Smooth muscle cell (in vitro differentiated cells): ENCODE data around the gene MRPL17. TPM values are rescaled to one million over a fixed set of nuclear protein-coding genes. Genes with fewer than 3 reads are reported as not detected.
A peak's percentile ranks its signal among the peaks of the same experiment; 100 is the strongest.

Experiments
- DNase-seq: peaks from one replicate; lab custom pipeline; 2025; ENCODE audit not compliant: unreplicated experiment; lab: John Stamatoyannopoulos, UW
- H2AFZ ChIP-seq: fragments of 200-600 bp; sonication (generic); 2 replicates; pipeline ENCODE4 v1.6.0; 2016; ENCODE audit warnings: antibody characterized with exemption, low read depth, mild to moderate bottlenecking
- H3F3A ChIP-seq: fragments of 200-600 bp; sonication (generic); 2 replicates; pipeline ENCODE4 v1.6.0; 2017; ENCODE audit warnings: antibody characterized with exemption, low read depth
- H3K27ac ChIP-seq: fragments of 200-600 bp; sonication (generic); 2 replicates; pipeline ENCODE4 v1.5.1; 2016; ENCODE audit warnings: low read depth, mild to moderate bottlenecking
- H3K27me3 ChIP-seq: fragments of 200-600 bp; sonication (generic); 2 replicates; pipeline ENCODE4 v1.6.1; 2016; ENCODE audit warnings: low read depth, mild to moderate bottlenecking
- H3K36me3 ChIP-seq: fragments of 200-600 bp; sonication (generic); 2 replicates; pipeline ENCODE4 v1.5.1; 2016; ENCODE audit warnings: low read depth
- H3K4me1 ChIP-seq: fragments of 200-600 bp; sonication (generic); 2 replicates; pipeline ENCODE4 v1.5.1; 2016; ENCODE audit warnings: low read depth
- H3K4me2 ChIP-seq: fragments of 200-600 bp; sonication (generic); 2 replicates; pipeline ENCODE4 v1.6.0; 2016; ENCODE audit warnings: mild to moderate bottlenecking
- H3K4me3 ChIP-seq: fragments of 200-600 bp; sonication (generic); 2 replicates; pipeline ENCODE4 v1.5.1; 2016; ENCODE audit warnings: mild to moderate bottlenecking
- H3K79me2 ChIP-seq: fragments of 200-600 bp; sonication (generic); 2 replicates; pipeline ENCODE4 v1.6.0; 2016; ENCODE audit warnings: low read depth, mild to moderate bottlenecking
- H3K9ac ChIP-seq: fragments of 200-600 bp; sonication (generic); 2 replicates; pipeline ENCODE4 v1.6.0; 2016; ENCODE audit warnings: low read depth
- H3K9me3 ChIP-seq: fragments of 200-600 bp; sonication (generic); replicated peaks from 2 replicates; pipeline ENCODE4 v1.5.1; 2016; ENCODE audit warnings: low read depth
- H4K20me1 ChIP-seq: fragments of 200-600 bp; sonication (generic); 2 replicates; pipeline ENCODE4 v1.6.0; 2016; ENCODE audit warnings: low read depth
- WGBS: methylation state at CpG from one replicate; pipeline ENCODE4 v1.1.7; 2016; ENCODE audit warnings: low lambda C conversion rate; 5-methylcytosine and 5-hydroxymethylcytosine counted together
- polyA plus RNA-seq: library from polyadenylated mRNA; unstranded; fragments of >200 nt; fragmentation: Nextera tagmentation; extraction: Ambion mirVana; gene quantifications from 2 replicates; pipeline ENCODE4 v1.2.1, GENCODE V29; 2016
- total RNA-seq: library from RNA; depleted of rRNA; stranded (reverse); fragments of >200 nt; gene quantifications from 2 replicates; pipeline ENCODE4 v1.2.3, GENCODE V29; 2014
- TF ChIP-seq, protein P1 (sequence below): fragments of 200-600 bp; sonication (generic); IDR thresholded peaks from 2 replicates; pipeline ENCODE4 v1.5.1; 2017; ENCODE audit warnings: borderline replicate concordance, mild to moderate bottlenecking, antibody characterized with exemption; ENCODE audit not compliant: insufficient read depth, poor library complexity, severe bottlenecking

Gene MRPL17
- total and polyA plus RNA-seq, 2 experiments from 2014 or later = 77.4 to 132 TPM

DNA sequence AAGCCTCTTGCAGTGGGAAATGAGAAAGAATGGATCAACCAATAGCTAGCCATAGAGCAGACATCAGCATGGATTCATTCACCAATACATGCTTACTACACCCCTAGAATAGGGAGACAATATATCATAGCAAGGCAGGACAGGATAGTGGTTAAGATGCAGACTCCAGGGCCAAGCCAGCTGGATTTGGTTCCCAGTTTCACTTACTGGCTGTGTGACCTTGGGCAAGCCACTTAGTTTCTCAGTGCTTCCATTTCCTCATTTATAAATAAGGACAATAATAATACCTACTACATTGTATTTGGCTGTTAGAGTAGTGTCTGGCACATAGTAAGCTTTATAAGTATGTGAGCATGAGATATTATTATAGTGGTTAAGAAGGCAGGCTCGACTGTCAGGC is 34.6 kb downstream of the MRPL17 start:
- DNase-seq = no peak
- H3F3A ChIP-seq = peaks cover 9% of the 10 kb centered on the region
- H3K27me3 ChIP-seq = no peaks in the 10 kb centered on the region
- no peaks in the 10 kb centered on the region for H3K9me3 ChIP-seq
- no peak overlapping the region for H3K9ac ChIP-seq
- H3K4me1 ChIP-seq = peaks cover 11% of the 10 kb centered on the region
- H3K27ac ChIP-seq = peak overlapping the region; percentile 73
- 81% methylated on average over 1 of the region's 1 CpG for WGBS
- no peak overlapping the region for H3K4me2 ChIP-seq
- peaks cover 45% of the 10 kb centered on the region for H3K79me2 ChIP-seq
- H3K4me3 ChIP-seq = no peak overlapping the region
- no peak overlapping the region for H2AFZ ChIP-seq
- H4K20me1 ChIP-seq = peaks cover 54% of the 10 kb centered on the region
- H3K36me3 ChIP-seq = no peaks in the 10 kb centered on the region
- TF ChIP-seq, protein P1, sequence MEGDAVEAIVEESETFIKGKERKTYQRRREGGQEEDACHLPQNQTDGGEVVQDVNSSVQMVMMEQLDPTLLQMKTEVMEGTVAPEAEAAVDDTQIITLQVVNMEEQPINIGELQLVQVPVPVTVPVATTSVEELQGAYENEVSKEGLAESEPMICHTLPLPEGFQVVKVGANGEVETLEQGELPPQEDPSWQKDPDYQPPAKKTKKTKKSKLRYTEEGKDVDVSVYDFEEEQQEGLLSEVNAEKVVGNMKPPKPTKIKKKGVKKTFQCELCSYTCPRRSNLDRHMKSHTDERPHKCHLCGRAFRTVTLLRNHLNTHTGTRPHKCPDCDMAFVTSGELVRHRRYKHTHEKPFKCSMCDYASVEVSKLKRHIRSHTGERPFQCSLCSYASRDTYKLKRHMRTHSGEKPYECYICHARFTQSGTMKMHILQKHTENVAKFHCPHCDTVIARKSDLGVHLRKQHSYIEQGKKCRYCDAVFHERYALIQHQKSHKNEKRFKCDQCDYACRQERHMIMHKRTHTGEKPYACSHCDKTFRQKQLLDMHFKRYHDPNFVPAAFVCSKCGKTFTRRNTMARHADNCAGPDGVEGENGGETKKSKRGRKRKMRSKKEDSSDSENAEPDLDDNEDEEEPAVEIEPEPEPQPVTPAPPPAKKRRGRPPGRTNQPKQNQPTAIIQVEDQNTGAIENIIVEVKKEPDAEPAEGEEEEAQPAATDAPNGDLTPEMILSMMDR = no peak

DNA sequence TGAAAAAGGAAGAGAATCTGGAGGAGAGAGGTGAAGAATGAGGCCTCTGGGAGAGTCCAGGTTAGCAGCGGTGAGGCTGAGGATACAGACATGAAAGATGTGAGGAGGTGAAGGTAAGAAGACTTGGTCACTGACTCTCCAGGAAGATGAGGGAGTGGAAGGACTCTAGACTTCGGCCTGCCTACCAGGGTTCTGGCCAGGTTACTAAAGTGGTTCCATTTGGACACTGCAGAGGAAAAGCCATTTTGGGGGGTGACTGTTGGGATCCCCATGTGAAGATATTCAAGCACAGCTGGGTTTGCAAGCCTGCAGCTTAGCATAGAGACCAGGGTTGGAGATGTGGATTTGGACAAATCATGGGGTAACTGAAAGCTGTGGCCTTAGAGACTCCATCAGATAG is 35.3 kb downstream of the MRPL17 start:
- TF ChIP-seq, protein P1 = no peak
- H2AFZ ChIP-seq = no peak overlapping the region
- peaks cover 9% of the 10 kb centered on the region for H3F3A ChIP-seq
- H4K20me1 ChIP-seq = peaks cover 51% of the 10 kb centered on the region
- H3K27ac ChIP-seq = peak overlapping the region; percentile 73
- H3K4me1 ChIP-seq = peaks cover 11% of the 10 kb centered on the region
- peak overlapping the region; percentile 61 for H3K4me2 ChIP-seq
- H3K9me3 ChIP-seq = no peaks in the 10 kb centered on the region
- WGBS = 100% methylated on average over 2 of the region's 2 CpGs
- H3K9ac ChIP-seq = peak overlapping the region; percentile 0
- no peaks in the 10 kb centered on the region for H3K36me3 ChIP-seq
- peaks cover 45% of the 10 kb centered on the region for H3K79me2 ChIP-seq
- no peak overlapping the region for H3K4me3 ChIP-seq
- no peaks in the 10 kb centered on the region for H3K27me3 ChIP-seq
- no peak for DNase-seq

DNA sequence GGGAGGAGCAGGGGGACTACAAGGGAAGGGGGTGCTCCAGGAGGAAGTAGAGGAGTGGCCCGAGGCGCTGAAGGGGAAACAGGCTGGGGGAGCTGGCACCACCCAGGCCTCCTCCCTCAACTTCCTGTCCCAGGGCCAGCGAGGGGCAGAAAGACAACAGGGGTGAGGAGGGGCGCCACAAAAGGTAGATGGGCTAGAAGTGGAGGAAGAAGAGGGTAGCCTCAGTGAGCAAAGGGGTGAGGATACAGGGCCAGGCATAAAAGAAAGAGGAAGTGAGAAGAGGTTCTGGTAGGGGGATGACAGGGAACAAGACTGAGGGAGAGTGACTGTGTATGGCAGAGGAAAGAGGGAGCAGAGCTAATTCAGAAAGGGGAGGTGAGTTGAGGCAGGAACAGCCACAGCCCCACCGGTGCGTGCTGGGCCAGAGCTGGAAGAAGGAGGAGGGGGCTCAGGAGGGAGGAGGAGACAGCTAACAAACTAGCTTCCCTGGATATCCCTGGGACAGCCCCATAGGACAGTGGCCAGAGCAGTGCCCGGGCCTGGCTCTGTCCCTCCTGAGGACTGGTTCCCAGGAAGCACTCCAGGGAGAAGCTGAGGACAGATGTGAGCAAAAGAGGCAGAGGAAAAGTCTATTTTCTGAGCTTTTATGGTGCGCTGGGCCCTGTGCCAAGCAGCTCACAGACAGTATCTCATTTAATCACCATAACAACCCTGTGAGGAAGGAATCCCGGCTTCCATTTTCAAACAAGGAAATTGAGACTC is 36.0 kb downstream of the MRPL17 start:
- H3K27ac ChIP-seq = peak overlapping the region; percentile 73
- no peaks in the 10 kb centered on the region for H3K9me3 ChIP-seq
- peaks cover 47% of the 10 kb centered on the region for H4K20me1 ChIP-seq
- H3K4me1 ChIP-seq = peaks cover 11% of the 10 kb centered on the region
- peak overlapping the region; percentile 0 for H3K9ac ChIP-seq
- H3K27me3 ChIP-seq = no peaks in the 10 kb centered on the region
- WGBS = 36% methylated on average over 7 of the region's 9 CpGs
- H3K79me2 ChIP-seq = peaks cover 40% of the 10 kb centered on the region
- H2AFZ ChIP-seq = no peak overlapping the region
- H3K4me2 ChIP-seq = peak overlapping the region; percentile 61
- TF ChIP-seq, protein P1 = no peak
- H3K4me3 ChIP-seq = peak overlapping the region; percentile 14
- H3F3A ChIP-seq = peaks cover 9% of the 10 kb centered on the region
- H3K36me3 ChIP-seq = no peaks in the 10 kb centered on the region
- DNase-seq = no peak

DNA sequence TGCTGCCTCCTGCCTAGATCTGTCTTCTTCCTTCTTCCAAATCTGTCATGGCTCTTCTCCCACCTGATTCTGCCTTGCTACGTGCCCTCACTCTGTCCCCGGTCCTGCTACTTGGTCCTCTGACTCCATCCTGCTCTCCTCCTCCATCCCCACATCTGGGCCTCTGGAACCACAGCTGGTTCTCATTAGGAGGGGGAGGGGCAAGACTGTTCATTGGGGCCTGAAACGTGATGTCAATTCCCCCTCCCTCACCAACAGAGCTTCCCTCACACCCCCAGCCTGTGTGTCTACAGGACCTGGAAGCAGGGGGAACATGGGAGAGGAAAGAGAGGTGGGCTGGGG is 36.6 kb downstream of the MRPL17 start:
- H3K4me2 ChIP-seq = peak overlapping the region; percentile 61
- H3K36me3 ChIP-seq = no peaks in the 10 kb centered on the region
- peak overlapping the region; percentile 73 for H3K27ac ChIP-seq
- peaks cover 49% of the 10 kb centered on the region for H4K20me1 ChIP-seq
- H3F3A ChIP-seq = peaks cover 9% of the 10 kb centered on the region
- 26% methylated on average over 3 of the region's 3 CpGs for WGBS
- peak overlapping the region; percentile 14 for H3K4me3 ChIP-seq
- DNase-seq = no peak
- H3K9me3 ChIP-seq = no peaks in the 10 kb centered on the region
- H3K27me3 ChIP-seq = no peaks in the 10 kb centered on the region
- H3K9ac ChIP-seq = peak overlapping the region; percentile 0
- H3K79me2 ChIP-seq = peaks cover 36% of the 10 kb centered on the region
- H2AFZ ChIP-seq = no peak overlapping the region
- H3K4me1 ChIP-seq = peaks cover 11% of the 10 kb centered on the region
- TF ChIP-seq, protein P1 = no peak
